Measurements from ENCODE around the gene SLC24A4.

The SLC24A4 gene

DNA sequence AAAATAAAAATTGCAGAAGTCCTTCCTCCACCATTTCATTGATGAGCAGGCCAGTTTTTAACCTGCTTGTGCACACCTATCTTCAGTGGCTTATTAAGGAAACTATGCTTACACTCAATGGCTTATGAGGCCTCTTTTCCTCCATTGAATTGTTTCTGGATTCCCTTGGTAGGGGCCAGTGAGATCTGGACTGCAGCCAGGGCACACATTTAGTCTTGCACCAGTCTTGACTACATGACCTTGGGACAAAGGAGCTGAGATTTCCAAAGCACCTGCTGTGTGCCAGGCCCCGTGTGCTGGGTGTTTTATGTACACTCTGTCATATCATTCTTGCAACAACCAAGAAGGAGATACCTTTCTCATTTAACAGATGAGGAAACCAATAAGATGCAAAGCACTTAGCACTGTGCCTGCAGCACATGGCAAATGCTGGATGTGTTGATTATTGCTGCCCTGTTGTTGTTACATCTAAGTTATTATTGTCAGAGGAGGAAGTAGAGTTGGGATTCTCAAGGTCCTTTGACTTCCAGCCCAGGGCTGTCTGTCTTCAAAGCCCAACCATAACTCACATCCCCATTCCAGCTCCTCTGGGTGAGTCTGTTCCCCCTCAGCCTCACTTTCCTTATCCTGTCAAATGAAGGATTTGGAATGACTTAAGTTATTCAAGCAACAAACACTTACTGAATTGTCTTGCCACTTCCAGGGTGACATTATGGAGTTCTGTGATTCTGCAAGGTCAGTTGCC lies 159.0 kb downstream of the SLC24A4 start:
- Histone ChIP-seq H3K4me3 (ENCODE audit: low read depth, low read length) (no peak overlapping the region), H3K36me3 (no peaks in the 10 kb centered on the region), H3K4me1 (no peaks in the 10 kb centered on the region), H3K27me3 (no peaks in the 10 kb centered on the region), H3K9me3 (no peaks in the 10 kb centered on the region)
- DNase-seq = no peak
- TF ChIP-seq, protein P1, sequence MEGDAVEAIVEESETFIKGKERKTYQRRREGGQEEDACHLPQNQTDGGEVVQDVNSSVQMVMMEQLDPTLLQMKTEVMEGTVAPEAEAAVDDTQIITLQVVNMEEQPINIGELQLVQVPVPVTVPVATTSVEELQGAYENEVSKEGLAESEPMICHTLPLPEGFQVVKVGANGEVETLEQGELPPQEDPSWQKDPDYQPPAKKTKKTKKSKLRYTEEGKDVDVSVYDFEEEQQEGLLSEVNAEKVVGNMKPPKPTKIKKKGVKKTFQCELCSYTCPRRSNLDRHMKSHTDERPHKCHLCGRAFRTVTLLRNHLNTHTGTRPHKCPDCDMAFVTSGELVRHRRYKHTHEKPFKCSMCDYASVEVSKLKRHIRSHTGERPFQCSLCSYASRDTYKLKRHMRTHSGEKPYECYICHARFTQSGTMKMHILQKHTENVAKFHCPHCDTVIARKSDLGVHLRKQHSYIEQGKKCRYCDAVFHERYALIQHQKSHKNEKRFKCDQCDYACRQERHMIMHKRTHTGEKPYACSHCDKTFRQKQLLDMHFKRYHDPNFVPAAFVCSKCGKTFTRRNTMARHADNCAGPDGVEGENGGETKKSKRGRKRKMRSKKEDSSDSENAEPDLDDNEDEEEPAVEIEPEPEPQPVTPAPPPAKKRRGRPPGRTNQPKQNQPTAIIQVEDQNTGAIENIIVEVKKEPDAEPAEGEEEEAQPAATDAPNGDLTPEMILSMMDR (IDR thresholded peaks at IDR 0.05; ENCODE audit: low read depth, low read length) = no peak

DNA sequence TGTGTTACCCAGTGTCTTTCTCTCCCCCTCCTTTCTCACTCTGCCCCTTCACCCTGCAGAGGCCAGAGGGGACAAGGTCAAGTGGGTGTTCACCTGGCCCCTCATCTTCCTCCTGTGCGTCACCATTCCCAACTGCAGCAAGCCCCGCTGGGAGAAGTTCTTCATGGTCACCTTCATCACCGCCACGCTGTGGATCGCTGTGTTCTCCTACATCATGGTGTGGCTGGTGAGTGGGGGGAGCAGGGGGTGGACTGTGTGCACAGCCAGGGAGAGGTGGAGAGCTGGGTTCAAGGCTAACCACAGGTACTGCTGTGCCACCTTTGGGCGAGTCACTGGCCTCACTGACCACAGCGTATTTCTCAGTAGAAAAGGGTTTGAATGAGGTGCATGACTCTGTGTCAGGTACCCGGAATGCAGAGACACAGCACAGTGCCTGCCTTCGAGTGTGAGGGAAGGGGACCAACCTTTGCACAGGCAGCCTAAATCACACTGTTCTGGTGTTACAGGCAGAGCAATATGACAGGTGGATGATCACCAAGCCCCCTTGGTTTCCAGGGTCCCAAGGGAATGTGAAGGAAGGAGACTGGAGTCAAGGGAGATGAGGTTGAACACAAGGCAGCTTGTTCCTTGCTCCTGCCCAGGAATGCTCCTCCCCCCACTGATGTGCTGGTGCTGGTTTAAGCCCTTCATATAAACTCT lies 159.8 kb downstream of the SLC24A4 start:
- no peak for DNase-seq

DNA sequence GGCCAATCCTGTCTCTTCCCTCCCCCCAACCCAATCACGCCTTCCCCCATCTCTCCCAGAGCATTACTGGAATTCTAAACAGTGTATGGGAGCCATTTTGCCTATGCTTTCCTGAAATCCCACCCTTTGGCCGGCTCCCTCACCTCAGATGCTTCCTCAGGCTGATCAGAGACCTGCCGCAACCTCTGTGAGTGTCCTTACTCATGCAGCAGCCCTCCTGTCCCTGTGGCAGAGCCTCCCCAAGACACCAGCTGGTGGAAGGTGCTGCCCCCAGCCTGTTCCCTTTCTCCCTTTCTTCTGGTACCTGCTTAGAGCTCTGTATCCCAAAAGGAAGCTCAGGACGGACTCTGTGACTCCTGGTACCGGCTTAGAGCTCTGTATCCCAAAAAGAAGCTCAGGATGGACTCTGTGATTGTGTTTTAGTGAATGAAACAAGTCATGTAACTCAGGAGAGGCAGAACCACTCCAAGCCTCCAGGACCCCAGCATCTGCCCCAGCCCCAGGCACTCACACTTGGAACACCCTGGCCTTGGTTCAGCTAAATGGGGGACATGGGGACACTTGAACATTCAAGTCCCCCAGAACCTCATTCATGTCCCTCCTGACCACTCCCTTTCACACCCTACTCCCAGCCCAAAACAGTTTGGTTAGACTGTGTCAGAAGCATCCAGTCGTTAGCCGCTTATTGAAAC lies 161.3 kb downstream of the SLC24A4 start:
- H3K4me3 ChIP-seq (ENCODE audit: low read depth, low read length) = no peak overlapping the region
- no peaks in the 10 kb centered on the region for H3K9me3 ChIP-seq
- no peaks in the 10 kb centered on the region for H3K4me1 ChIP-seq
- TF ChIP-seq, protein P1 (IDR thresholded peaks at IDR 0.05; ENCODE audit: low read depth, low read length) = no peak
- DNase-seq = no peak
- no peaks in the 10 kb centered on the region for H3K36me3 ChIP-seq
- no peaks in the 10 kb centered on the region; the same call in 1 of the 2 replicates for H3K27me3 ChIP-seq

More for the DNA sequence above, 159.8 kb downstream of the SLC24A4 start:
- H3K27me3 ChIP-seq = no peaks in the 10 kb centered on the region
- TF ChIP-seq, protein P1 (IDR thresholded peaks at IDR 0.05; ENCODE audit: low read depth, low read length) = no peak
- H3K9me3 ChIP-seq = no peaks in the 10 kb centered on the region
- H3K36me3 ChIP-seq = no peaks in the 10 kb centered on the region
- H3K4me1 ChIP-seq = no peaks in the 10 kb centered on the region
- no peak overlapping the region for H3K4me3 ChIP-seq (ENCODE audit: low read depth, low read length)

DNA sequence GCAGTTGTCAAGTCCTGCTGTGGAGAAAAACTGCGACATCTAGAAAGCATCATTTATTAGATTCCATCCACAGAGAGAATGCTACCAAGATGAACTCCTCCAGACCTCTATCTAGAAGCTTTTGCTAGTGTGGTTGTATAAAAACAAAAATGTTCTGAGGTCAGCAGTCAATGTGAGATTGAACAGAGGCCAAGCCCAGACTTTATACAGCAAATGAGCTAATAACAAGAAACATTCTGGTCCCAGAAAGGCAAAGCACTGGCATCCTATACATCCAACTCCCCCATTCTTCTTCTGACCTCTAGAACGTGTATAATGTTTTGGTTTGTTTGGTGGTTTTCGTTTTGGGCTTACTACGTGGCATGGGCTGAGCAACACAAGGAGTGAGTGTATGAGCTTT lies 163.9 kb downstream of the SLC24A4 start:
- no peaks in the 10 kb centered on the region for H3K4me1 ChIP-seq
- H3K4me3 ChIP-seq (ENCODE audit: low read depth, low read length) = no peak overlapping the region
- H3K9me3 ChIP-seq = no peaks in the 10 kb centered on the region
- TF ChIP-seq, protein P1 (IDR thresholded peaks at IDR 0.05; ENCODE audit: low read depth, low read length) = no peak
- no peaks in the 10 kb centered on the region for H3K36me3 ChIP-seq
- no peak for DNase-seq
- H3K27me3 ChIP-seq = no peaks in the 10 kb centered on the region; the same call in none of the 2 replicates

DNA sequence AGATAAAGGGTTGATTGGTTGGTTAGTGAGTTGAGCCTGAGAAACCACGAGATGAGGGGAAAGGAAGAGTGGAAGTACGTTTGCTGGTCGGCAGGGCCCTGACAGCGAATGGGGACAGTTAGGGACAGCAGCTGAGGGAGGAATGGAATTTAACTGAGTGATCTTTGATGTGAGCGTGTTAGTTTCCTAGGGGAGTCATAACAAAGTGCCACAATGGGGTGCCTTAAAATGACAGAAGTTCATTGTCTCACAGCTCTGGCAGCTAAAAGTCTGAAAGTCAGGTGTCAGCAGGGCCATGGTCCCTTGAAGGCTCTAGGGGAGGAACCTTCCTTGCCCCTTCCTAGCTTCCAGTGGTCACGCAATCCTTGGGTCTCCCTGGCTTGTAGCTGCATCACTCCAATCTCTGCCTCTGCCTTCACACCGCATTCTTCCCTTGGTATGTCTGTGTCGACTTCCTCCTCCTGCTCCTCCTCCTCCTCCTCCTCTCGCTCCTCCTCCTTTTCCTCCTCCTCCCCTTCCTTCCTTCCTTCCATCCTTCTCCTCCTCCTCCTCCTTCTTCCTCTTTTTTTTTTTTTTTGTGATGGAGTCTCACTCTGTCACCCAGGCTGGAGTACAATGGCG lies 164.7 kb downstream of the SLC24A4 start:
- DNase-seq = no peak
- H3K4me3 ChIP-seq (ENCODE audit: low read depth, low read length) = no peak overlapping the region

More for the DNA sequence above, 164.7 kb downstream of the SLC24A4 start:
- no peaks in the 10 kb centered on the region for H3K36me3 ChIP-seq
- no peaks in the 10 kb centered on the region; the same call in none of the 2 replicates for H3K27me3 ChIP-seq
- TF ChIP-seq, protein P1 (IDR thresholded peaks at IDR 0.05; ENCODE audit: low read depth, low read length) = no peak
- no peaks in the 10 kb centered on the region for H3K9me3 ChIP-seq
- H3K4me1 ChIP-seq = no peaks in the 10 kb centered on the region

Data from BE2C (cell line).